ENCODE results near the gene TOP2A. TPM values are rescaled to one million over a fixed set of nuclear protein-coding genes. Genes with fewer than 3 reads are reported as not detected.

TOP2A gene
- total RNA-seq, 4 donors from 2014 or later: 0.26 to 145 (median 1.9) TPM; not detected in 1

DNA sequence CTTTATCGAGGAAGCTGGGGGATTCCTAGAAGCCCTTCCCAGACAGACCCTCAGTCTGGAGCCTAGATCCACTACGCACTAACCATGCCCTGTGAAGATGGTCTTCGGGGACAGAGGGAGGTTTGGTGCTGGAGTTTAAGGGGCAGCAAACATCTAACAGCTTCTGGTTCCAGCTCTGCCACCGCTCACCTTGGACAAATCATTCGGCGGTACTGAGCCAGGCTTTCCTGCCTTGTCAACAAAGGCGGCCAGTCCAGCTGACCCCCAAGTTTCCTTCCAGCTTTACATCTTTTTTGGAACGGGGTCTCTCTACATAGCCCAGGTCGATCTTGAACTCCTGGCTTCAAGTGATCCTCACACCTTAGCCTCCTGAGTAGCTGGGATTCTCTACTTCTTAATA lies 52.8 kb downstream of the TOP2A start:
- Histone ChIP-seq H3K27me3 (no peaks in the 10 kb centered on the region), H3K4me3 (no peak overlapping the region), H3K36me3 (no peaks in the 10 kb centered on the region), H3K27ac (no peak overlapping the region), H3K4me1 (no peaks in the 10 kb centered on the region), H3K9me3 (no peaks in the 10 kb centered on the region)
- intact Hi-C loops (cut with DNase I; ENCODE audit: low total_unique reads): no loop called here
- TF ChIP-seq, protein P1, sequence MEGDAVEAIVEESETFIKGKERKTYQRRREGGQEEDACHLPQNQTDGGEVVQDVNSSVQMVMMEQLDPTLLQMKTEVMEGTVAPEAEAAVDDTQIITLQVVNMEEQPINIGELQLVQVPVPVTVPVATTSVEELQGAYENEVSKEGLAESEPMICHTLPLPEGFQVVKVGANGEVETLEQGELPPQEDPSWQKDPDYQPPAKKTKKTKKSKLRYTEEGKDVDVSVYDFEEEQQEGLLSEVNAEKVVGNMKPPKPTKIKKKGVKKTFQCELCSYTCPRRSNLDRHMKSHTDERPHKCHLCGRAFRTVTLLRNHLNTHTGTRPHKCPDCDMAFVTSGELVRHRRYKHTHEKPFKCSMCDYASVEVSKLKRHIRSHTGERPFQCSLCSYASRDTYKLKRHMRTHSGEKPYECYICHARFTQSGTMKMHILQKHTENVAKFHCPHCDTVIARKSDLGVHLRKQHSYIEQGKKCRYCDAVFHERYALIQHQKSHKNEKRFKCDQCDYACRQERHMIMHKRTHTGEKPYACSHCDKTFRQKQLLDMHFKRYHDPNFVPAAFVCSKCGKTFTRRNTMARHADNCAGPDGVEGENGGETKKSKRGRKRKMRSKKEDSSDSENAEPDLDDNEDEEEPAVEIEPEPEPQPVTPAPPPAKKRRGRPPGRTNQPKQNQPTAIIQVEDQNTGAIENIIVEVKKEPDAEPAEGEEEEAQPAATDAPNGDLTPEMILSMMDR (IDR thresholded peaks at IDR 0.05): no peak
- TF ChIP-seq POLR2A (IDR thresholded peaks at IDR 0.05): no peak
- DNase-seq: no peak

DNA sequence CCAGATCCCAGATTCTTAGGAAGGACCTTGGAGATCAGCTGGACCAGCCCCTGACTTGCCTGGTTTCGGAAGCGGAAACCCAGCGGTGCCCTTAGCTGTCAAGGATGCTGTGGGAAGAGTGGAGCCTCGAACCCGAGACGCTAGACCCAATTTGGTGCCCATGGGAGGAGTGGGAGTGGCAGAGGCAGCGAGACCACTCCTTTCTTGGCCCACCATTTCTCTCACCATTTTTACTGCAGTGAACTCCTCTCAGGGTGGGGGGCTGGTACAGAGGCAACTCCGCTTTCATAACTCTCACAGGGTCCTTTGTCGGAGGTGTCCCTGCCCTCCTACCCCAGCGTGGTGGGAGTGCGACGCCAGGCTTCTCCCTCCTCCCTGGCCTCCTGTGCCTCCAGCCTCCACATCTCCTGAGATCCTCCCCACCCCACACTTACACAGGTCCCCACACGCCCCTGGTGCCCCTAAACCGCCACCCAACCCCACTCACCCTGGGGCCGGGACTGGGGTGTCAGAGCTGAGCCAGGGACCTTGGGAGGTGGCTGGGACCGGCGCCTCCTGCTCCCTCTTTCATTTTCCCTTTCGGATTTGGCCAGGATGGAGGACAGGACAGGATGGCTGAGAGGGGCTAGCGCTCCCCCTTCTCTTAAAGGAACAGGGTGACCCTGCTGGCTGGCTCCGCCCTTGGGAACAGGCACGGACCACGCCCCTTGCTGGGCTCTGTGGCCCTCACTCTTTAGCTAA lies 53.4 kb downstream of the TOP2A start, which contains the start of gene GJD3:
TSS of gene GJD3 (minus strand) at position 617 of the 741 bp plus-strand sequence. CDS start 922 bp downstream, outside the sequence.
- no peaks in the 10 kb centered on the region for H3K27me3 ChIP-seq
- no peak within 1 kb of the TSS for H3K27ac ChIP-seq
- intact Hi-C loops (cut with DNase I; ENCODE audit: low total_unique reads): no loop called here
- DNase-seq: no peak
- H3K36me3 ChIP-seq: no peaks in the 10 kb centered on the region
- no peaks in the 10 kb centered on the region for H3K4me1 ChIP-seq
- TF ChIP-seq, protein P1 (IDR thresholded peaks at IDR 0.05): no peak
- TF ChIP-seq POLR2A (IDR thresholded peaks at IDR 0.05): no peak
- H3K4me3 ChIP-seq: peak within 1 kb of the TSS; percentile 13 to 38
- H3K9me3 ChIP-seq: no peaks in the 10 kb centered on the region

DNA sequence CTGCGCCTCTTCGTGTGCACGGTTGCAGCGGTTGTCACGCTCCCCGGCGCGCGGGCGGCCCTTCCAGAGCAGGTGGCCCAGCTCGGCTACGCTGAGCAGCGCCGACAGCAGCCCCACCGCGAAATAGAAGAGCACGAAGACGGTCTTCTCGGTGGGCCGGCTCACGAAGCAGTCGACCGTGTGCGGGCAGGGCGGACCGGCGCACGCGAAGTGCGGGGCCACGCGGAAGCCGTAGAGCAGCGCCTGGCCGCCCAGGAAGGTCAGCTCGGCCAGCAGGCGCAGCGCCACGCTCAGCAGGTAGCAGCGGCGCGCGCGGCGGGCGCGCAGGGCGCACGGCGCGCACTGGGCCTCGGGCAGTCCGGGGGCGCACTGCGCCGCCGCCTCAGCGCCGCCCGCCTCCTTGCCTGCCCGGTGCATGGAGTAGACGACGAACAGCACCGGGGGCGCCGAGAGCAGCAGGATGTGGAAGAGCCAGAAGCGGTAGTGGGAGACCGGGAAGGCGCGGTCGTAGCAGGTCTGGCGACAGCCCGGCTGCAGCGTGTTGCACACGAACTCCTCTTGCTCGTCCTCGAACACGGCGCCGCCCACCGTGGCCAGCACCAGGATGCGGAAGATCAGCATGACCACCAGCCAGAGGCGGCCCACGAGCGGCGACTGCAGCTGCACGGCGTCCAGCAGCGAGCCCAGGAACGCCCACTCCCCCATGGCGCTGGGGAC lies 54.4 kb downstream of the TOP2A start:
- intact Hi-C loops (cut with DNase I; ENCODE audit: low total_unique reads): no loop called here
- Histone ChIP-seq H3K27ac (no peak overlapping the region), H3K4me3 (peak overlapping the region; percentile 13 to 38), H3K4me1 (no peaks in the 10 kb centered on the region), H3K27me3 (no peaks in the 10 kb centered on the region), H3K36me3 (no peaks in the 10 kb centered on the region), H3K9me3 (no peaks in the 10 kb centered on the region)
- TF ChIP-seq, protein P1 (IDR thresholded peaks at IDR 0.05): no peak
- TF ChIP-seq POLR2A (IDR thresholded peaks at IDR 0.05): peak in 1 of 2 donors; percentile 5
- no peak for DNase-seq

DNA sequence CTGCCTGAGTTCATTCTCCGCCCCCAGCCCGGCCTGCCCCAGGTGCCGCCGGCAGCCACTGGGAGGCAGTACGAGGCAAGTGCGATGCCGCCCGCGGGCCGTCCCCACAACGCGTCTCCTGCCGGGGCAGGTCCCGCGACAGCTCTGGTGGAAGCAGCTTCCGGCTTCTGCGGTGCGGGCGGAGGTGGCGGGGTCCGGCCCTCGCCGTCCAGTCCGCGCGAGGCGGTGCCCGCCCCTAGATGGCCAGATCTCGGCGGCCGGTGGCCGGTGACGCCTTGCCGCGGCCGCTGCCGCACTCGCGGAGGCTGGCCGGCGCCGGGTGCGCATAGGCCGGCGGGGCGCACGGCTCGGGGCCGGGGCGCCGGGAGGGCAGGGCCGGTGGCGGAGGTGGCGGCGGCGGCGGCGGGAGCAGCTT lies 55.0 kb downstream of the TOP2A start:
- Histone ChIP-seq H3K9me3 (no peaks in the 10 kb centered on the region), H3K27me3 (no peaks in the 10 kb centered on the region), H3K4me1 (no peaks in the 10 kb centered on the region), H3K4me3 (peak overlapping the region in 1 of 2 donors; percentile 38), H3K36me3 (no peaks in the 10 kb centered on the region), H3K27ac (no peak overlapping the region)
- intact Hi-C loops (cut with DNase I; ENCODE audit: low total_unique reads): no loop called here
- peak in 1 of 2 donors; percentile 32 for DNase-seq
- TF ChIP-seq POLR2A (IDR thresholded peaks at IDR 0.05): no peak
- TF ChIP-seq, protein P1 (IDR thresholded peaks at IDR 0.05): peak; percentile 14 to 49 (median 38)
